Posterior cingulate gyrus (tissue), 11 donors: ENCODE measurements around the gene RNF220.

Source experiments
- DNase-seq, 10 donors: peaks; one replicate each; pipeline versions ENCODE4 v3.0.0 to v3.0.0-alpha.2; 2020 to 2021; ENCODE audit warnings: mixed read lengths in 3 of 10
- intact Hi-C: fragments of 100-400 bp; cut with DNase I; formaldehyde crosslinking; loops from one replicate; pipeline ENCODE4 v1.15.1; 2023

RNF220 gene

GRCh38 chr1:44640200-44640853 lies 235.3 kb downstream of the RNF220 start:
- peak in 1 of 10 donors; percentile 43 for DNase-seq
- intact Hi-C loops: loop anchor here (10.0 kb wide), 1 partner anchor 236 kb away; the partner anchor contains the start of gene RNF220

GRCh38 chr1:44641126-44642102 lies 236.4 kb downstream of the RNF220 start:
- DNase-seq: peak in 2 of 10 donors; percentile 35 to 57
- intact Hi-C loops: loop anchor here (10.0 kb wide), 1 partner anchor 237 kb away; the partner anchor contains the start of gene RNF220

- intact Hi-C loops: loop anchor here (10.0 kb wide), 1 partner anchor 237 kb away; the partner anchor contains the start of gene RNF220
- DNase-seq: no peak
Observed at GRCh38 chr1:44642255-44642654, 237.2 kb downstream of the RNF220 start.

- DNase-seq: no peak
- intact Hi-C loops: loop anchor here (10.0 kb wide), 1 partner anchor 238 kb away; the partner anchor contains the start of gene RNF220
Observed at GRCh38 chr1:44642925-44643324, 237.9 kb downstream of the RNF220 start.

GRCh38 chr1:44643721-44644334 lies 238.8 kb downstream of the RNF220 start:
- intact Hi-C loops: loop anchor here (10.0 kb wide), 1 partner anchor 239 kb away; the partner anchor contains the start of gene RNF220
- peak in 1 of 10 donors; percentile 72 for DNase-seq

- intact Hi-C loops: loop anchor here (10.0 kb wide), 1 partner anchor 240 kb away; the partner anchor contains the start of gene RNF220
- DNase-seq: peak in 1 of 10 donors; percentile 33
Observed at GRCh38 chr1:44644806-44645205, 239.8 kb downstream of the RNF220 start.

GRCh38 chr1:44645476-44646244 lies 240.6 kb downstream of the RNF220 start:
- DNase-seq: peak; percentile 79 to 99 (median 89)
- intact Hi-C loops: loop anchor here (10.0 kb wide), 1 partner anchor 241 kb away; the partner anchor contains the start of gene RNF220

- intact Hi-C loops: loop anchor here (10.0 kb wide), 1 partner anchor 242 kb away; the partner anchor contains the start of gene RNF220
- peak in 2 of 10 donors; percentile 6 to 43 for DNase-seq
Observed at GRCh38 chr1:44646261-44647110, 241.4 kb downstream of the RNF220 start.

GRCh38 chr1:44647896-44648295 lies 242.8 kb downstream of the RNF220 start:
- peak in 2 of 10 donors; percentile 19 to 52 for DNase-seq
- intact Hi-C loops: loop anchor here (10.0 kb wide), 1 partner anchor 243 kb away; the partner anchor contains the start of gene RNF220

- intact Hi-C loops: loop anchor here (10.0 kb wide), 1 partner anchor 244 kb away; the partner anchor contains the start of gene RNF220
Observed at GRCh38 chr1:44648529-44649250, 243.6 kb downstream of the RNF220 start.

GRCh38 chr1:44649788-44650158 lies 244.7 kb downstream of the RNF220 start:
- DNase-seq: peak in 2 of 10 donors; percentile 58 to 80
- intact Hi-C loops: loop anchor here (5.0 to 10.0 kb wide), 5 partner anchors 42 to 432 kb away; partner anchors contain the start of gene RNF220

More at GRCh38 chr1:44648529-44649250, 243.6 kb downstream of the RNF220 start:
- DNase-seq: peak in 2 of 10 donors; percentile 40 to 69

GRCh38 chr1:44650159-44650831 lies 245.2 kb downstream of the RNF220 start:
- DNase-seq: peak in 6 of 10 donors; percentile 38 to 91 (median 67)
- intact Hi-C loops: loop anchor here (5.0 to 10.0 kb wide), 4 partner anchors 43 to 433 kb away; no protein-coding TSS in a partner anchor

GRCh38 chr1:44651069-44651468 lies 246.0 kb downstream of the RNF220 start:
- intact Hi-C loops: loop anchor here (5.0 to 10.0 kb wide), 4 partner anchors 44 to 434 kb away; no protein-coding TSS in a partner anchor
- DNase-seq: peak in 1 of 10 donors; percentile 16

GRCh38 chr1:44652445-44653106 lies 247.5 kb downstream of the RNF220 start:
- peak; percentile 81 to 98 (median 91) for DNase-seq
- intact Hi-C loops: loop anchor here (5.0 to 10.0 kb wide), 4 partner anchors 45 to 435 kb away; no protein-coding TSS in a partner anchor

- peak in 2 of 10 donors; percentile 33 to 63 for DNase-seq
- intact Hi-C loops: loop anchor here (5.0 to 10.0 kb wide), 4 partner anchors 46 to 436 kb away; no protein-coding TSS in a partner anchor
Observed at GRCh38 chr1:44653107-44653964, 248.3 kb downstream of the RNF220 start.
